Testis (tissue), 3 donors: Measurements from ENCODE around the gene DISC1. TPM values are rescaled to one million over a fixed set of nuclear protein-coding genes. Genes with fewer than 3 reads are reported as not detected.

ENCODE experiments used
- DNase-seq: peaks from one replicate; pipeline ENCODE4 v3.0.0-alpha.2; 2019
- H3K27ac ChIP-seq, 2 donors: fragments of 200-600 bp; sonication (generic); one replicate each; pipeline ENCODE4 v1.5.1; 2019
- H3K27me3 ChIP-seq: fragments of 200-600 bp; sonication (generic); one replicate; pipeline ENCODE4 v1.5.1; 2019
- H3K36me3 ChIP-seq: fragments of 200-600 bp; sonication (generic); one replicate; pipeline ENCODE4 v1.5.1; 2017; ENCODE audit warnings: low read depth; ENCODE audit errors: missing control alignments
- H3K4me1 ChIP-seq: fragments of 200-600 bp; sonication (generic); one replicate; pipeline ENCODE4 v1.5.1; 2019
- H3K4me3 ChIP-seq, 2 donors: fragments of 200-600 bp; sonication (generic); one replicate each; pipeline ENCODE4 v1.5.1; 2017 to 2019
- H3K9me3 ChIP-seq: fragments of 200-600 bp; sonication (generic); one replicate; pipeline ENCODE4 v1.5.1; 2017
- CTCF ChIP-seq, 3 experiments: fragments of 450-650 bp in 2 of 3; fragments of 200-600 bp in 1 of 3; sonication (generic) in 1 of 3; IDR thresholded peaks; one replicate each; pipeline ENCODE4 v1.5.1; 2016 to 2019; ENCODE audit warnings: antibody characterized with exemption in 3 of 3, mild to moderate bottlenecking in 2 of 3, moderate library complexity in 1 of 3
- POLR2A ChIP-seq: fragments of 450-650 bp; IDR thresholded peaks from one replicate; pipeline ENCODE4 v1.6.1; 2017; ENCODE audit warnings: antibody characterized with exemption, mild to moderate bottlenecking, moderate library complexity
- WGBS, 2 donors: methylation state at CpG; one replicate each; pipeline ENCODE4 v1.1.5; 2018; 5-methylcytosine and 5-hydroxymethylcytosine counted together
- intact Hi-C: fragments of 100-400 bp; cut with DNase I; formaldehyde crosslinking; loops from one replicate; pipeline ENCODE4 v1.15.1; 2023; ENCODE audit warnings: low total_unique reads
- polyA plus RNA-seq: library from polyadenylated mRNA; stranded (reverse); fragments of 350-450 nt; fragmentation: Illumina TruSeq; extraction: RNeasy Lipid Tissue Mini Kit (QIAGEN cat#74804); gene quantifications from one replicate; pipeline ENCODE4 v1.2.3, GENCODE V29; 2014; ENCODE audit warnings: low read depth, low replicate concordance; ENCODE audit not compliant: insufficient read depth
- total RNA-seq, 2 donors: library from RNA; depleted of rRNA; stranded (reverse); fragments of >200 nt; gene quantifications; one replicate each; pipeline ENCODE4 v1.2.3, GENCODE V29; 2016

Gene DISC1
- total and polyA plus RNA-seq, 3 donors from 2014 or later, result 1.8 to 6.8 (median 5.7) TPM

DNA sequence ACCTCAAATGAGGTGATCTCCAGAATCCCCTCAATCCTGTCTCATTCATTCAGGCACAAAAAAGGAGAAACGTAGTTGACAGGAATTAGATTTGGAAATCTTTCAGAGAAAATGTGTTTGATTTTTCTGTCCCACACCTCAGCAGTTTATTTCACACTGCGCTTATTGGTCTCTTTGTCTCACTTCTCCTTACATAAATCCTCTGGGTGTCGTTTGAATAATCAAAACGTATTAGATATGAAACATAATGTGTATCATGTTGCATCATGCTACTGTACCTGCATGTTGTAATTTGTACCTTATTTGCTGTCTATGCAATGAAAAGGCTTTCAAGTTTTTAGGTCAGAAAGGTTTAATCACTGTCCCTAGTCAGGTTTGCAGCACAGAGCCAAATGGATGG is 255.7 kb downstream of the DISC1 start:
- intact Hi-C loops, result no loop called here
- DNase-seq, result no peak

GRCh38 chr1:231882790-231883189 is 256.2 kb downstream of the DISC1 start:
- no peak for DNase-seq
- TF ChIP-seq CTCF (IDR thresholded peaks at IDR 0.05), result no peak
- no peak for TF ChIP-seq POLR2A
- WGBS, 2 donors, result 89 to 96% methylated on average over 8 of the region's 8 CpGs
- Histone ChIP-seq H3K9me3 (no peaks in the 10 kb centered on the region), H3K27me3 (no peaks in the 10 kb centered on the region), H3K36me3 (no peaks in the 10 kb centered on the region), H3K4me1 (no peaks in the 10 kb centered on the region), H3K27ac (no peak overlapping the region), H3K4me3 (no peak overlapping the region)
- intact Hi-C loops, result no loop called here

More for the DNA sequence above, 255.7 kb downstream of the DISC1 start:
- H3K27me3 ChIP-seq, result no peaks in the 10 kb centered on the region
- no peaks in the 10 kb centered on the region for H3K36me3 ChIP-seq
- H3K9me3 ChIP-seq, result no peaks in the 10 kb centered on the region
- 87 to 94% methylated on average over 4 of the region's 4 CpGs for WGBS, 2 donors
- no peaks in the 10 kb centered on the region for H3K4me1 ChIP-seq
- TF ChIP-seq CTCF (IDR thresholded peaks at IDR 0.05) (no peak), POLR2A (no peak)
- no peak overlapping the region for H3K27ac ChIP-seq
- no peak overlapping the region for H3K4me3 ChIP-seq

DNA sequence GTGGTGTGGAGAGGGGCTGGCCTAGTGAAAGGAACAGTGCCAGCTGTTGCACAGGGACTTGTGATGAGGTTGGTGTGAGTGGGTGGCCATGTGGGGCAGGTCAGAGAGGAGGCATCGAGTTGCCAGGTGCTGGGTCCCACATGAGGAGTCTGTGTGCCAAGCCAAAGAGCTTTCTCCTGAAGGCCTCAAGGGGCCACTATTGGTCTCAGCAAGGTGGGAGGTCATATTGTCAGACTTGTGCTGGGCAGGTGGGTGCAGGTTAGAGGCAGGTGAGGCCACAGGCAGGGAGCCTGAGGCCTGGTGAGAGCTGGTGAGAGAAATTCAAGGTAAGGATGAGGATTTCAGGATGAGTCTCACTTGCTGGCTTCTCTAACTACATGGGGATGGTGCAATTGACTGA is 256.8 kb downstream of the DISC1 start:
- H3K9me3 ChIP-seq, result no peaks in the 10 kb centered on the region
- H3K4me3 ChIP-seq, result no peak overlapping the region
- intact Hi-C loops, result no loop called here
- TF ChIP-seq CTCF (IDR thresholded peaks at IDR 0.05), result no peak
- TF ChIP-seq POLR2A, result no peak
- no peak for DNase-seq
- no peaks in the 10 kb centered on the region for H3K27me3 ChIP-seq
- no peaks in the 10 kb centered on the region for H3K36me3 ChIP-seq
- 92% methylated on average over 1 of the region's 1 CpG for WGBS, 2 donors
- no peak overlapping the region for H3K27ac ChIP-seq
- H3K4me1 ChIP-seq, result no peaks in the 10 kb centered on the region

DNA sequence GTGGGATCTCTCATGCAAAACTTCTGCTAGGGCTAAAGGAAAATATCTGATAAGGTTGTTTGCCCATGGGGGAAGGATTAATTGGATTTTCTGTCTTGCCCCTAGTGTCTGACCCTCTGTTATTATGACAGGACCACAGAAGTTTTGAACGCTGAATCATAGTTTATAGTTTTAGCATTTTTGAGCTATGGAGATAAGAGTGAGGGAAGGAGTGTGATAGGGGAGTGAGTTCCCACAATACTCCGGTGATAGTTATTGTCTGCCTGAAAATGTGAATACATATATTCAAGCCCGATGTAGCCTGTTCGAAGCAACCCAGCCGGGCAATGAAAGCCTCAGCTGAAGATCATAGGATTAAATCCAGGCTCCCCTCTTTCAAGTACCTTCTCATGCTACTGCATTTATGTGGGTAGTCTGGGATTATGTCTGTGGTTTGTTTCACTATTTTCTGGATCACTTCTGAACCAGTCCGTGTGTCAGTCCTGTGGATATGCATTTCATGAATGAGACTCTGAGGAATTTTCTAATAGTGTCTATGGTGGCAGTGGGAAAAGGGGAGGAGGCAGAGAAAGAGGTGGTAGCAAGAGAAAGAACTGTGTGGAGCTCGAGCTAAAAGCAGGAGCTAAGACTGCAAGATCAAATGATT is 258.7 kb downstream of the DISC1 start:
- H3K36me3 ChIP-seq, result no peaks in the 10 kb centered on the region
- TF ChIP-seq POLR2A, result no peak
- TF ChIP-seq CTCF (IDR thresholded peaks at IDR 0.05), result no peak
- intact Hi-C loops, result no loop called here
- 62 to 74% methylated on average over 7 of the region's 7 CpGs for WGBS, 2 donors
- no peak overlapping the region for H3K4me3 ChIP-seq
- no peak for DNase-seq
- H3K27ac ChIP-seq, result no peak overlapping the region
- H3K27me3 ChIP-seq, result no peaks in the 10 kb centered on the region
- H3K9me3 ChIP-seq, result no peaks in the 10 kb centered on the region
- no peaks in the 10 kb centered on the region for H3K4me1 ChIP-seq

DNA sequence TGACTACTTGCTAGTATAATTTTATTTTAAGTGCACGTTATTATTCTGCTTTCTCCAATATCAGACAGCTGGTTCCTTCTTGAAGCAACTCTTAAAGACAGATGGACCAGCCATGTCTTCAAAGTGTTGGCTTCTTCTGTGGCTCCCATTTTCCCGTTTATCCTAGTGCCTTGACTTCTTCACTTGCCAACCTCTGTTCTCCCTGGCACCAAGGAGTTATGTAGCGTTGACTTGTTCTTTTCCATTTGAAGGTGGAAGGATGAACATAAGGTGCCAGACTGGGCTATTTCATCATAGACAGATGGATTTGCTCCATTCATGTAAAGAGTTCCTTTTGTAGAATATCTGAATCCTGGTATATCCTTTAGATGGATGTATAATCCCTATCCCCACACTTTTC is 260.6 kb downstream of the DISC1 start:
- TF ChIP-seq CTCF (IDR thresholded peaks at IDR 0.05), result no peak
- no peaks in the 10 kb centered on the region for H3K36me3 ChIP-seq
- H3K27me3 ChIP-seq, result no peaks in the 10 kb centered on the region
- H3K4me1 ChIP-seq, result no peaks in the 10 kb centered on the region
- H3K4me3 ChIP-seq, result no peak overlapping the region
- no peaks in the 10 kb centered on the region for H3K9me3 ChIP-seq
- WGBS, 2 donors, result 96 to 98% methylated on average over 3 of the region's 3 CpGs
- intact Hi-C loops, result no loop called here
- H3K27ac ChIP-seq, result no peak overlapping the region
- no peak for DNase-seq
